ENCODE results near the gene COL17A1. TPM values are rescaled to one million over a fixed set of nuclear protein-coding genes. Genes with fewer than 3 reads are reported as not detected.

Gene COL17A1
- total and polyA plus RNA-seq, 9 of the 15 experiments (the other 6 are each of a cell fraction or from before 2014, with no cell fraction given) = not detected

DNA sequence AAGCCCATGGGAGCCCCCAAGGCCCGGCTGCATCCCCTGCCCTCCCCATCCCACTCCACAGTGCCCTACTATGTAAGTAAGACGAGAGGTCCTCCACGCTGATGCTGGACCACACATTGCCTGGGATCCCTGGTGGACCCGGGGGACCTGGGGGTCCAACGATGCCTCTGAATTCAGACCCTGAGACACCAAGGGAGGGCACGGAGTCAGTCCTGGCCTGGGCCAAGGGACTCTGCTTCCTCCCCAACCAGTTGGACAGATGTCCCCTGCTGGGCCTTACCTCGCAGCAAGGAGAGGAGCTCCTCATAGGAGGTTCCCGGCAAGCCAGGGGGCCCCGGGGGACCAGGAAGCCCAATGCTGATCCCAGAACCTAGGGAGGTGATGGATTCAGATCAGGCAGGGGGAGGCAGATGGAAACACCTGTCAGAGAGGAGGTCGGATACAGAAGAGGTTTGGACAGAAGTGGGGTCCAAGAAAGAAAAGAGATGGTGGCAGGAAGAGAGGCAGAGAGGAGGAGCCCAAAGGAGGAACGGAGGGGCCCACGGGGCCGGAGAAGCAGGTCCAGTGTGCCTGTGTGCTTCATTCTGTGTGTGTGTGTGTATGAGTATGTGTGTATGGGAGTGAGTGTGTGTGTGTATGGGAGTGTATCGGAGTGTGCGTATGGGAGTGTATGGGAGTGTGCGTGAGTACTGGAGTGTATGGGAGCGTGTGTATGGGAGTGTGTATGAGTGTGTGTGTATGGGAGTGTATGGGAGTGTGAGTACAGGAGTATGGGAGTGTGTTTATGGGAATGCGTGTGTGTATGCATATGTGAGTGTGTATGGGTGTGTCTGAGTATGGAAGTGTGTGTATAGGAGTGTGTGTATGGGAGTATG, 50.2 kb downstream of the COL17A1 start (continued):
- no peak for TF ChIP-seq REST (IDR thresholded peaks at IDR 0.05; ENCODE audit: borderline replicate concordance)
- TF ChIP-seq REST (CRISPR knock-in tag; IDR thresholded peaks at IDR 0.05; ENCODE audit: low read depth) = no peak
- TF ChIP-seq ZBED1 (IDR thresholded peaks at IDR 0.05) = no peak
- TF ChIP-seq GABPB1 (CRISPR knock-in tag; IDR thresholded peaks at IDR 0.05) = no peak
- TF ChIP-seq EZH2 (IDR thresholded peaks at IDR 0.05; ENCODE audit: borderline replicate concordance, low read depth, low read length) = no peak
- TF ChIP-seq NR2C2 (CRISPR knock-in tag; IDR thresholded peaks at IDR 0.05) = no peak
- no peak for TF ChIP-seq NR2C2 (tag; IDR thresholded peaks at IDR 0.05)
- no peak for TF ChIP-seq MAFG (tag; conservative IDR thresholded peaks at IDR 0.05)
- no peak for TF ChIP-seq ZNF143 (CRISPR knock-in tag; IDR thresholded peaks at IDR 0.05)
